ENCODE results near the gene HOXC6.

DNA sequence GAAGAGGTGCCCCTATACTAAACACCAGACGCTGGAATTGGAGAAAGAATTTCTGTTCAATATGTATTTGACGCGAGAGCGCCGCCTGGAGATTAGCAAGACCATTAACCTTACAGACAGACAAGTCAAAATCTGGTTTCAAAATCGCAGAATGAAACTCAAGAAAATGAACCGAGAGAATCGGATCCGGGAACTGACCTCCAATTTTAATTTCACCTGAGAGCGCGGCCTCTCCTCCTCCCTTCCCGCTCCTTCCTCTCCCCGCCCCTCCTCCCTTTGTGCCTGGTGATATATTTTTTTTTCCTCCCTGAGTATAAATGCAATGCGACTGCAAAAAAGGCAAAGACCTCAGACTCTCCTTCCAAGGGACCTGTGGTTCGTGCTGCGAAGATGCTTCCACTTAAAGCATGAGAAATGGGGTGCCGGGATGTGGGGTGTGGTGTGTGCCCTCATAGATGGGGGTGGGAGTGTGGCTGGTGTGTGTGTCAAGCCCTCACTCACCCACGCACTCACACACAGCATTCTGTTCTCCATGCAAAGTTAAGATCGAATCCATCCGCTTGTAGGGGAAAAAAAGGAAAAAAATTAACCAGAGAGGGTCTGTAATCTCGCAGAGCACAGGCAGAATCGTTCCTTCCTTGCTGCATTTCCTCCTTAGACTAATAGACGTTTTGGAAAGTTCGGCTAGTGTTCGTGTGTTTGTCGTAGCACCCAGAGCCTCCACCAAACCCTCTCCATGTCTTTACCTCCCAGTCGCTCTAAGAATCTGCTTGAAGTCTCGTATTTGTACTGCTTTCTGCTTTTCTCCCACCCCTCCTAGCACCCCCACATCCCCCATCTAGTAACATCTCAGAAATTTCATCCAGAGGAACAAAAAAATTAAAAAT, 38.8 kb upstream of the HOXC6 start:
- no peak for TF ChIP-seq BRF2 (CRISPR knock-in tag; IDR thresholded peaks at IDR 0.05)
- TF ChIP-seq EZH2 (conservative IDR thresholded peaks at IDR 0.05; ENCODE audit: low read depth, low read length), result no peak
- no peak for TF ChIP-seq HDAC2 (CRISPR knock-in tag; IDR thresholded peaks at IDR 0.05)
- TF ChIP-seq, protein P1, sequence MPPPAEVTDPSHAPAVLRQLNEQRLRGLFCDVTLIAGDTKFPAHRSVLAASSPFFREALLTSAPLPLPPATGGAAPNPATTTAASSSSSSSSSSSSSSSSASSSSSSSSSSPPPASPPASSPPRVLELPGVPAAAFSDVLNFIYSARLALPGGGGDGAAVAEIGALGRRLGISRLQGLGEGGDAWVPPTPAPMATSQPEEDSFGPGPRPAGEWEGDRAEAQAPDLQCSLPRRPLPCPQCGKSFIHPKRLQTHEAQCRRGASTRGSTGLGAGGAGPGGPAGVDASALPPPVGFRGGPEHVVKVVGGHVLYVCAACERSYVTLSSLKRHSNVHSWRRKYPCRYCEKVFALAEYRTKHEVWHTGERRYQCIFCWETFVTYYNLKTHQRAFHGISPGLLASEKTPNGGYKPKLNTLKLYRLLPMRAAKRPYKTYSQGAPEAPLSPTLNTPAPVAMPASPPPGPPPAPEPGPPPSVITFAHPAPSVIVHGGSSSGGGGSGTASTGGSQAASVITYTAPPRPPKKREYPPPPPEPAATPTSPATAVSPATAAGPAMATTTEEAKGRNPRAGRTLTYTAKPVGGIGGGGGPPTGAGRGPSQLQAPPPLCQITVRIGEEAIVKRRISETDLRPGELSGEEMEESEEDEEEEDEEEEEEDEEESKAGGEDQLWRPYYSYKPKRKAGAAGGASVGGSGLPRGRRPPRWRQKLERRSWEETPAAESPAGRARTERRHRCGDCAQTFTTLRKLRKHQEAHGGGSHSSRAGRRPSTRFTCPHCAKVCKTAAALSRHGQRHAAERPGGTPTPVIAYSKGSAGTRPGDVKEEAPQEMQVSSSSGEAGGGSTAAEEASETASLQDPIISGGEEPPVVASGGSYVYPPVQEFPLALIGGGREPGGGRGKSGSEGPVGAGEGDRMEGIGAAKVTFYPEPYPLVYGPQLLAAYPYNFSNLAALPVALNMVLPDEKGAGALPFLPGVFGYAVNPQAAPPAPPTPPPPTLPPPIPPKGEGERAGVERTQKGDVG (CRISPR knock-in tag; IDR thresholded peaks at IDR 0.05; ENCODE audit: borderline replicate concordance), result no peak
- TF ChIP-seq ZBTB7A (CRISPR knock-in tag; IDR thresholded peaks at IDR 0.05), result no peak
- peak; percentile 64 for TF ChIP-seq CTCF (CRISPR knock-in tag; IDR thresholded peaks at IDR 0.05)
- TF ChIP-seq ZSCAN25 (CRISPR knock-in tag; IDR thresholded peaks at IDR 0.05), result no peak
- no peak for TF ChIP-seq MTF2 (CRISPR knock-in tag; IDR thresholded peaks at IDR 0.05; ENCODE audit: borderline replicate concordance)
- TF ChIP-seq ZNF121 (CRISPR knock-in tag; IDR thresholded peaks at IDR 0.05), result no peak
- no peak for TF ChIP-seq POLR2AphosphoS5 (IDR thresholded peaks at IDR 0.05; ENCODE audit: low read depth, low read length)
- TF ChIP-seq, protein P2, sequence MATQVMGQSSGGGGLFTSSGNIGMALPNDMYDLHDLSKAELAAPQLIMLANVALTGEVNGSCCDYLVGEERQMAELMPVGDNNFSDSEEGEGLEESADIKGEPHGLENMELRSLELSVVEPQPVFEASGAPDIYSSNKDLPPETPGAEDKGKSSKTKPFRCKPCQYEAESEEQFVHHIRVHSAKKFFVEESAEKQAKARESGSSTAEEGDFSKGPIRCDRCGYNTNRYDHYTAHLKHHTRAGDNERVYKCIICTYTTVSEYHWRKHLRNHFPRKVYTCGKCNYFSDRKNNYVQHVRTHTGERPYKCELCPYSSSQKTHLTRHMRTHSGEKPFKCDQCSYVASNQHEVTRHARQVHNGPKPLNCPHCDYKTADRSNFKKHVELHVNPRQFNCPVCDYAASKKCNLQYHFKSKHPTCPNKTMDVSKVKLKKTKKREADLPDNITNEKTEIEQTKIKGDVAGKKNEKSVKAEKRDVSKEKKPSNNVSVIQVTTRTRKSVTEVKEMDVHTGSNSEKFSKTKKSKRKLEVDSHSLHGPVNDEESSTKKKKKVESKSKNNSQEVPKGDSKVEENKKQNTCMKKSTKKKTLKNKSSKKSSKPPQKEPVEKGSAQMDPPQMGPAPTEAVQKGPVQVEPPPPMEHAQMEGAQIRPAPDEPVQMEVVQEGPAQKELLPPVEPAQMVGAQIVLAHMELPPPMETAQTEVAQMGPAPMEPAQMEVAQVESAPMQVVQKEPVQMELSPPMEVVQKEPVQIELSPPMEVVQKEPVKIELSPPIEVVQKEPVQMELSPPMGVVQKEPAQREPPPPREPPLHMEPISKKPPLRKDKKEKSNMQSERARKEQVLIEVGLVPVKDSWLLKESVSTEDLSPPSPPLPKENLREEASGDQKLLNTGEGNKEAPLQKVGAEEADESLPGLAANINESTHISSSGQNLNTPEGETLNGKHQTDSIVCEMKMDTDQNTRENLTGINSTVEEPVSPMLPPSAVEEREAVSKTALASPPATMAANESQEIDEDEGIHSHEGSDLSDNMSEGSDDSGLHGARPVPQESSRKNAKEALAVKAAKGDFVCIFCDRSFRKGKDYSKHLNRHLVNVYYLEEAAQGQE (IDR thresholded peaks at IDR 0.05; ENCODE audit: borderline replicate concordance in 1 of 2, low read depth in 1 of 2, low read length in 2 of 2), result no peak
- TF ChIP-seq RXRA (CRISPR knock-in tag; IDR thresholded peaks at IDR 0.05), result no peak

Data from HepG2 (cell line).